HG02981 (cell line): Measurements from ENCODE around the gene HS3ST4.
"Not testable (repeated sequence)": the region's sequence is repeated elsewhere in the genome, so short reads cannot be mapped to it uniquely, and the experiment has no call there.

Source experiments
- ATAC-seq: cut with Tn5 transposase; IDR thresholded peaks from one replicate; pipeline ENCODE4 v1.9.1; 2021; ENCODE audit warnings: mild to moderate bottlenecking, moderate library complexity; ENCODE audit not compliant: unreplicated experiment

Gene HS3ST4

DNA sequence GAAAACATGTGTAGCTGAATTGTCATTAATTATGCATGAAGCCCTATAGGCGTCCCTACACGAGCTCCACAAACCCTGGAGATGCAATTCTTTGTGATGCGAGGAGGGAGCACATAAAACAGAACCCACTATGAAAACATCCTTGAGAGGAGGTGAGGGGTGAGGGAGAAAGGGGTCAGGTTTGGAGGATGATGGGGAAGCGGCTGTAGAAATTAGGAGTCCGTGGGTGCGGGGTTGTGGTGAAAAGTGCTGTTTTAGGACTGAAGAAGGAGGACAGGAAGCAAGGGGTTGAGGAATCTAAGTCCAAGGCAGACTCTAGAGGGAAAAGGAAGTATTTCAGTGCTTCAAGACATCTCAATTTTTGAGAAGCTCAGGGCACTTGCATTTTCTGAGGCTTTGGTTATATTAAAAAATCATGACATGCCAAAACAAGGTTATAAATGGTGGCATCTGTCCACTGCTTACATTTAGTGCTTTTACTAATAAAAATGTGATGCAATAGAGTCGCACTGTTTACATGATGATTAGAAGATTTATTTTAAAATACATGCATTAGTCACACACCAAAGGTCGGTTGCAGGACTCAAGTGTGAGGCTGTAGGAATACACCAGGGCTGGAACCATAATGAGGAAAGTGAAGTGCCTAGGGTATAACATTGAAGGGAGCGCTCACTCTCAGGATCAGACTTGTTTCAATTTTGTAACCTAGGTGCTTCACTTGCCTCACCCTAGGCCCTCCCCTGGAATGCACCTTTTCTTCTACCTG, 379.5 kb downstream of the HS3ST4 start:
- ATAC-seq, result no peak

GRCh38 chr16:26078716-26079355, 387.1 kb downstream of the HS3ST4 start:
- no peak for ATAC-seq

- no peak for ATAC-seq
These were observed 395.3 kb downstream of the HS3ST4 start for GRCh38 chr16:26087091-26087490.

GRCh38 chr16:26091511-26091910, 399.8 kb downstream of the HS3ST4 start:
- no peak for ATAC-seq

- not testable (repeated sequence) for ATAC-seq
These were observed 406.4 kb downstream of the HS3ST4 start for GRCh38 chr16:26098206-26098605.

DNA sequence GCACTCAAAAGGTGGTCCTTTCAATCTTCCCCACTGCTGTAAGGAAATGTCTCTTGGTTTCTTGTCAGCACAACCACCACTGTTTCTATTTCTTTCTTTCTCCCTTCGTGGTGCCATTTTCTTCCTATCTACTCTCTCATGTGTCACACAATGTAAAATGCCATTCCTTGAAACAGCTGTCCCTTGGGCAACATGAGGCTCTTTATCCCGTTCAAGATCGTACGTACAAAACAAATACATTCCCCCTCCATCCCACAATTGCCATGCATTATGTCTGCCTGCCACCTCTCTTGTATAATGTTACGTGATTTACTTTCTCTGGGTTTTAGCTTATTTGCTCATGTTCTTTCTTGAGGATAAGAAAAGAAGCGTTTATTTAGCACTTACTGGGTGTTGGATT, 410.6 kb downstream of the HS3ST4 start:
- ATAC-seq, result no peak

- no peak for ATAC-seq
These were observed 417.2 kb downstream of the HS3ST4 start for GRCh38 chr16:26108836-26109505.

- ATAC-seq, result no peak
These were observed 420.1 kb downstream of the HS3ST4 start for GRCh38 chr16:26111900-26112299.

- ATAC-seq, result no peak
These were observed 426.8 kb downstream of the HS3ST4 start for GRCh38 chr16:26118575-26118974.

DNA sequence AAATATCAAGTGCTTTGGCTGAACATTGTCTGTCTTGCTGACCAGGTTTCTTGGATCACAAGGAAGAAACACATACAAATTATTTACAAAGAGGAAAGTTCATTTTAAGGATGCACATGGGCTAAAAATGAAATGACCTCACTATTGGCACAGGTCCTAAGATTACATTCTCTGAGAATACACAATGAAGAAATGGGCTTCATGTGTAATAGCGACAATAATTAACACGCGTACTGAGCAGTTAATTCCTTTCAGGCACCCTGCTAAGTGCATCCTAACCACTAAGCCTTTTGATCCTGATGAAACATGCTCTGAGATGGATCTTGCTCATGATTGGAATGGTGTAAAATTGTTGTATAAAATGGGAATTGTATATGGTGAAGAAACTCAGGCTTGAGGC, 429.0 kb downstream of the HS3ST4 start:
- ATAC-seq, result no peak

DNA sequence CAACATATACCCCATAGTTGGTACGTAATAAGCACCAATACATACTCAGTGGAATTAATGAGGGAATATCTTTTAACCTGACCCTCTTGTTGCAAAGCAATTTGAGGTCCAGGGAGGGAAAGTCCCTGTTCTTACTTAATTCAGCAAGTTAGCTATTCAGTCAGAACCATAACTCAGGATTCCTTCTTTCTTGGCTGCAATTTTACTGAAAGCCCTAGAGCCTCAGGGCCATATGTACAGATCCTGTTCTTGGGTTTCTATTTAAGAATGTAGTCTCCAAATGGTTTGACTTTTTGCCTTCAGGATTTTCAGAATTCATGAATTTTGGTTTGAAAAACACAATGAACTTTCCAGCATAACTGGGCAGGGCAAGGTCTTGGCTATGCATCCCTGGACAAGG, 436.5 kb downstream of the HS3ST4 start:
- no peak for ATAC-seq

DNA sequence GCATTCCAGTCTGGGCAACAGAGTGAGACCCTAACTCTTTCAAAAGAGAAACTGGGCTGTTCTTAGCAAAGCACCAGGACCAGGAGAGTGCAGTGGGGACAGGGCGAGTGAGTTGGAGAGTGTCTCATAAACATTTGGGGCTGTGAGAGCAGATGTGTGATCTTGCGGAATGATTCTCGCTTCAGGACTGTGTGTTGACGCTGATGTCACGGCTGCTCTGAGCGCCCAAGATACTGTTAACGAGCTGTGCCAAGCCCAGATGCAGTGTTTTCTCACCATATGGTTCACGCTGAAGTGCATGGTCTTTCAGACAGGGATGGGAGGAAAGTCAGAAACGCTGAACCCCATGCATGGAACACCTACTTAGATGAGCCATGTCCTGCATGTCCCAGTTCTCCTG, 438.2 kb downstream of the HS3ST4 start:
- ATAC-seq, result no peak

- ATAC-seq, result no peak
These were observed 441.8 kb downstream of the HS3ST4 start for GRCh38 chr16:26133416-26134093.

DNA sequence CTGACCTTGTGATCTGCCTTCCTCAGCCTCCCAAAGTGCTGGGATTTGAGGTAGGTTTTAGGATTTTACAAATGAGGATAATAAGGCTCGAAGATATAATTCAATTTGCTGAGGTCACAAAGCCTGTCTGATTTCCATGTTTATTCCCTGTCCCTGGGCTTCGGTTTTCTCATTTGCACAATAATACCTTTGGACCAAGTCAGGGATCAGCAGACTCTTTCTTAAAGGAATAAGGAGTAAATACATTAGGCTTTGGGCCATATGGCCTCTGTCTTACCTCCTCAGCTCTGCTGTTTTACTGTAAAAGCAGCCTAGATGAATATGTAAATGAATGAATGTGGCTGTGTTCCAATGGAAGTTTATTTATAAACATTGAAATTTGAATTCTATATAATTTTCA, 442.8 kb downstream of the HS3ST4 start:
- ATAC-seq, result no peak

GRCh38 chr16:26137956-26138355, 446.2 kb downstream of the HS3ST4 start:
- ATAC-seq, result no peak

DNA sequence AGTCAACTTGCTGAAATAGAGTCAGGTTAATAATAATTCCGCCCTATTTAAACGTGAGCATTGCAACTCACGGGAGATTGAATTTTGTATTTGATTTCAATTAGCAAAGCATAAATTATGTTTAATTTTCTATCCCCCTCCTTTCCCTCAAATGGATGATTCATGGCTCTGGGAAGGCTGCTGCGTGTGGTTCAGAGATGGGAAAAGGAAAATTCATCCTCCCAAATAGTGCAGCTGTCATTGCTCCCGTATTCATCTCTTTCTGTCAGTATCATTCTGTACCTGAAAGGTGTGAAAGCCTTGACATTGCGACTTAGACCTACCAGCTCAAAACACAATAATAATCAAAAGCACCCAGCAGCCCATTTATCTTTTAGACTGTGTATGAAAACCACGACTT, 447.3 kb downstream of the HS3ST4 start:
- no peak for ATAC-seq

DNA sequence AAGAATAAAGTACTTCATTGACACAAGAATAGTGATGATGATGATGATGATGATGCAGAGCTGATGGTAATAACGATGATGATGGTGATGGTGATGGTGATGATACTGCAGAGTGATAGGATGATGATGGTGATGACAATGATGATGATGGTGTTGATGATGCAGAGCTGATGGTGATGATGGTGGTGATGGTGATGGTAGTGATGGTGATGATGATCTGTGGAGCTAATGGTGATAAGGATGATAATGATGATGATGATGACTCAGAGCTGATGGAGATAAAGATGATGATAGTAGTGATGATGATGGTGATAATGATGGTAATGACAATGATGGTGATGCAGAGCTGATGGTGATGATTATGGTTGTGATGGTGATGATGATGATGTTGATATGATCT, 448.1 kb downstream of the HS3ST4 start:
- ATAC-seq, result no peak

GRCh38 chr16:26149364-26150190, 457.8 kb downstream of the HS3ST4 start:
- no peak for ATAC-seq

DNA sequence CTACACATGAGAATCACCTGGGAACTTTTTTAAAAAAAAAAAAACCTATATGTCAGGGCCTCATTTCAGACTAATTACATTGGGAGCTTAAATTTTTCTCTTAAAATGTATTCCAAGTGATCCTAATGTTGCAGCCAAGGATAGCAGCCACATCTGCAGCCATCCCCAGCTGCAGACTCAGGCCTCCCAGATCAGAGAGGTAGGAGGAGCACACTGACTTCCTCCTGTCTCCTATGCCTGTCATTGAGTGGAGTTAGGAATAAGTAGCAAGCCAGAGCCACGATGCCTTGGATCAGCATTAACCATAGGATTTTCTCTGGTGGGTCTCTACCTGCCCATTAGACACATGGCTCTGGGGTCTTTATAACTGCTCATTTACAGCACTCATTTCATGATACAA, 463.5 kb downstream of the HS3ST4 start:
- ATAC-seq, result no peak

DNA sequence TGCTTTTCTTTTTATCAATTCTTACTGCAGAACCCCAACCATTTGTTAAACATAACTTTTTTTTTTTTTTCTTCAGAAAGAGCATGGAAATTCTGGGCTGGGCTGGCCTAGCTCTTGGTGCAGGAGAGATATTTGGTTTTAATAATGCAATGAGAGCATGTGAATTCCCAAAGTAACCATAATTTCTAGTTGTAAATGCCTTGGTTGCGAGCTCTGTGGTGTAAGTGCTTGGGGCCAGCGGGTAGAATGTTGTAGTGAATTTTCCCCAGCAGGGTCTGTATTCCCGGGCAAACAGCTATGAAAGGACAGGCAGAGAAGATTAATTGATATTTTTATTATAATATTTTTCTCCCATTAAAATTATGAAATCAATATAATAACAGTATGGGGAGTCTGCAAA, 465.6 kb downstream of the HS3ST4 start:
- ATAC-seq, result no peak
